ENCODE measurements around the gene KIF3A. TPM values are rescaled to one million over a fixed set of nuclear protein-coding genes. Genes with fewer than 3 reads are reported as not detected.
A peak's percentile ranks its signal among the peaks of the same experiment; 100 is the strongest.
"Not testable (repeated sequence)": the region's sequence is repeated elsewhere in the genome, so short reads cannot be mapped to it uniquely, and the experiment has no call there.

Gene KIF3A
- total RNA-seq, 1 experiment from 2014 or later: 3.1 TPM

DNA sequence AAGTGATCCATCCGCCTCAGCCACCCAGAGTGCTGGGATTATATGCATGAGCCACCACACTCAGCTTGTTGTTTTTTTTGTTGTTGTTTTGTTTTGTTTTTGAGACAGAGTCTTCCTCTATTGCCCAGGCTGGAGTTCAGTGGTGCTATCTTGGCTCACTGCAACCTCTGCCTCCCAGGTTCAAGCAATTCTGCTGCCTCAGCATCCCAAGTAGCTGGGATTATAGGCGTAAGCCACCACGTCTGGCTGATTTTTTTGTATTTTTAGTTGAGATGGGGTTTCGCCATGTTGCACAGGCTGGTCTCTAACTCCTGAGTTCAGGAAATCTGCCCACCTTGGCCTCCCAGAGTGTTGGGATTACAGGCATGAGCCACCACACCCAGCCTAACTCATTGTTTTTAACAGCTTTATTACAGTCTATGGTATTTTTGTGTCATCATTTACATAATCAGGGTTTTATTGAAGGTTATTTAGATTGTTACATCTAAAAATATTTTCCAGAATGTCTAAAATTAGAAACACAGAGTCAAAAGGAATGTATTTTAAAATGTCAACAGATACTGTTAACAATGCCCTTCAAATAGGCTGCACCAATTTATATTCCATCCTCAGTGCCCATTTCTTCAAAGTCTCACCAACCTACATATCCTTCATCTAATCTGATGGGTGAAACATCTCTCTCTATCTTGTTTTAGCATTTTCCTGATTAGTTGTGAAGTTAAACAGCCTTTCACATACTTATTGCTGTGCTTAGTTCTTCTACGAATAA is 18.6 kb downstream of the KIF3A start:
- no peak for DNase-seq (ENCODE audit: low spot score)

DNA sequence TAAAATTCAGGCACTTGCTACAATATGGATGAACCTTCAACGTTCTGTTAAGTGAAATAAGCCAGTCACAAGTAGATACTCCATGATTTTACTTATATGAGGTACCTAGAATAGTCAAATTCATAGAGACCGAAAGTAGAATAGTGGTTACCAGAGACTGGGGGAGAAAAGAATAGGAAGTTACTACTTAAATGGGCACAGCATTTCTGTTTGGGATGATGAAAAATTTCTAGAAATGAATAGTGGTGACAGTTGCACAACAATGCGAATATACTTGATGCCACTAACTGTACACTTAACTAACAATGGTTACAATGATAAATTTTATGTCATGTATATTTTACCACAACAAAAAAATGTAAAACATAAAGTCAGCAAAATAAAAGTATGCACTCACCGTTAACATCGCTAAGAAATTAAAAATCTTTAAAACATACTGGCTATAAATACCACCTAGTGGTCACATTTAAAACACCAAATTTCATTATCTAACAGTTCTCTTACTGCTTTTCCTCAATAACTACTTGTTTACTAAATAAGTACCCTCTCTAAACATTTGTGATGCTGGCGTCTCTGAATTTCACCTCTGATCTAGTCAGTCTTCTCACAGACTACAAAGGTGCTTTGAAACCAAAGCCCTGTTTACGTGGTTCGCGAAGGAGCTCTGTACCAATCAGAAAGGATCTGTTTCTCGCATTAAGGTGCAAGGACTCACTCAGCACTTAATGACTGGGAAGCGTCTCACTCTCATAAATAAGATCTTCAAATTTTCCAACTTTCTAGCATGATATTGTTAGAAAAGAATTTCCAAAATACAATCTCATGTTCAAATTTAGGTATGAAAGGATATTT is 22.7 kb downstream of the KIF3A start:
- DNase-seq (ENCODE audit: low spot score): peak; percentile 28

- DNase-seq (ENCODE audit: low spot score): no peak
These were observed 28.7 kb downstream of the KIF3A start for GRCh38 chr5:132708645-132709044.

DNA sequence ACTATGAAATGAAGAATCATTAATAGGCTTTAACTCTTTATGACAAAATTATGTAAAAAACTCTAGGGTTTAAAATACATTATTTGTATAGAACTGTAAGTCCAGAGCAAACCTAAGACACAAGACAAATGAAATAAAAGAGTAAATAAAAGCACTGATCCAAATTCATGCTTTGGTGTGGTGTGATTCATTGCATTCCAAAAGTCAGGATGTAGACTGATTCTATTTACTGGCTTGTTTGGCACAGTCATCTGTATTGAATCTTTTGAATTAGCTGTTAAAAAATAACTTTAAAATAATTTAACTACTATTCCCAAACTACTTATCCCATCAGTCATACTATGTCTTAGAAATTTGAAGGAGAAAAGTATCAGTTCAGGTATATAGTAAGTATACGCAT is 32.5 kb downstream of the KIF3A start:
- DNase-seq (ENCODE audit: low spot score): no peak

DNA sequence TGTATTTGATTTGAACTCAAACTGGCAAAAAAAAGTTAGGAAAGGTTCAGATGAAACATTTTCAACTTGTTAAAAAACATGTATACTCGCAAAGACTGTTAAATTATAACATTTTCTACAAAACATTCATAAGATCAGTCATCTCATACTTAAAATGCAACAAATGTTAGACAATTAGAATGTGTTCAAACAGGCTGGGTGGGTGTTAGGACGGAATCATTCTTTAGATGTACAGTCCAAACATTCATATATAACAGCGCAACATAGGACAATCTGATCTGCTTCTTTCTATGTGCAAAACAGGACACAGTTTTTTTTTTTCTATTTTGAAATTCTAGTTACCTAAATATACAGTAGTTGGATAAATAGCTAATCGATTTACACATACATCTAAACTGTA is 41.4 kb downstream of the KIF3A start:
- no peak for DNase-seq (ENCODE audit: low spot score)

DNA sequence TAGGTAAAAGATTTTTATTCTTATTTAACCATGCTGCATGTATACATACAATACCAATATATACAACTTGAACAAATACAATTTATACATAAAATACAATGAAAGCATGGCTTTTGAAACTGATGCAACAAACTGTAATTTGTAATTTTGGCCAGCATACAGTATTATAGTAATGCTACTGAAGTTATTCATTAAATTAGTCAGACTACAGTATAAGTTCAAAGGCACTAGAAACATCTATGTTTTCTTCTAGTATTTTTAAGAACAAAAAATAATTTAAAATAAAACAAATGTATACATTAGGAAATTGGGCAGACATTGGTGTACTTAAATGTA is 44.7 kb downstream of the KIF3A start:
- DNase-seq (ENCODE audit: low spot score): no peak

- not testable (repeated sequence) for DNase-seq (ENCODE audit: low spot score)
These were observed 45.4 kb downstream of the KIF3A start for GRCh38 chr5:132691755-132692631.

DNA sequence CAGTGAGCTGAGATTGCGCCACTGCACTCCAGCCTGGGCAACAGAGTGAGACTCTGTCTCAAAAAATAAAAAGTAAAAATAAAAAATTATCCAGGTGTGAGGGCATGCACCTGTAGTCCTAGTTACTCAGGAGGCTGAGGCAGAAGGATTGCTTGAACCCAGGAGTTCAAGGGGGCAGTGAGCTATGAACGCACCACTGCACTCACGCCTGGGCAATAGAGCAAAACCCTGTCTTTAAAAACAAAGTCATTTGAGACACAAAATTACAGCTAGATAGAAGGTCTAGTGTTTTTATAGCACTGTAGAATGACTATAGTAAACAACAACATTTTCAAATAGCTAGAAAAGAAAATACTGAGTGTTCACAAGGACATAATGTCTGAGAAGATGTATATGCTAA is 47.2 kb downstream of the KIF3A start:
- DNase-seq (ENCODE audit: low spot score): no peak

GRCh38 chr5:132689513-132689912 is 47.8 kb downstream of the KIF3A start:
- no peak for DNase-seq (ENCODE audit: low spot score)

DNA sequence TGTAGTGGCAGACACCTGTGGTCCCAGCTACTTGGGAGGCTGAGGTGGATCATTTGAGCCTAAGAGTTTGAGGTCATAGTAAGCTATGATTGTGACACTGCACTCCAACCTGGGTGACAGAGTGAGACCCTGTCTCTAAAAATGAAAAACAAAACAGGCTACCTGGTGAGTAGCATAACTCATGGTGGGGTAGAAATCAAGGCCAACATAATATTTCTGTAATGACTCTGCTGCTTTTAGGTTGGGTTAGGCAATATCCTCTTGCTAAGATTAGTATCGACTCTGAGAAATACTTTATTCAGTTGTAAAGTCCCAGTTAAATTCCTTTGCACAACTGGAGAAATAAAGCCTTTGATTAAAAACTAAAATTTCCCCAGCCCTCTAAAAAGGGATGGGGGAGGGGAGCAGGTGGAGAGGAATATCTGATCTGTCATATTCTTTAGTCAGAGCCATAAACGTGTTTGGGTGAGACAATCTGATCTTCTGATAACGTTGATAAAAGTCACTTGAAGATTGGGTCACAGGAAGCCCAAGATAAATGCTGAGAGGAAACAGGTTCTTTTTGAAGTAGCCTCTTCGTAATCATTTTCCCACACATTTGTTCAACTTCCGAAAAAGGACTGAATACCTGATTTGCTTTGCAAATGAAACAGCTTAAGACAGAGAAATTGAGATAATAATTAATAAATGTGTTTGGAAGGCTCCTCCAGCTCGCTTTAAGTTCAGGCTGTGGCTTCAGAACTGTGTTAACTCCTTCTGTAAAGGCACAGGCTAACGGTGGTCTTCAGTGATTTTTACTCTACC is 48.6 kb downstream of the KIF3A start:
- no peak for DNase-seq (ENCODE audit: low spot score)

GRCh38 chr5:132687995-132688394 is 49.4 kb downstream of the KIF3A start:
- DNase-seq (ENCODE audit: low spot score): no peak

DNA sequence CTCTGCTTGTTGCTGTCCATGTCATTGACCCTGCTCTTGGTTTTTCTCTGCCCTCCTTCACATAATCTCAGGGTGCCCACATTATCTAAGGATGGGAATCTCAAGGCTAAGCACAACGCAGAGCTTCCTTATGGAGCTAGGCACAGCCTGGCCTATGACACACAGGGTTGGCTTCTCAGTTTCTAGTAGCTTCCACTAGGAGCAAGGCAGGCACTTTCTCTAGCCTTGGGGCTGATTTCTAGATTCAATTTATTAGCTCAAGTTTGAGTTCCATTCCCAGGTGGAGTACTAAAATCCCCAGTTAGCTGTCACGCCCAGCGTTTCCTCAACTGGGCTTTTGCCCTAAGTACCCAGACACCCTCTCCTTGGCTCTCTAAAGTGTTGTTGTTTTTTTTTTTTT is 51.2 kb downstream of the KIF3A start:
- DNase-seq (ENCODE audit: low spot score): no peak

- DNase-seq (ENCODE audit: low spot score): no peak
These were observed 52.2 kb downstream of the KIF3A start for GRCh38 chr5:132684922-132685720.

DNA sequence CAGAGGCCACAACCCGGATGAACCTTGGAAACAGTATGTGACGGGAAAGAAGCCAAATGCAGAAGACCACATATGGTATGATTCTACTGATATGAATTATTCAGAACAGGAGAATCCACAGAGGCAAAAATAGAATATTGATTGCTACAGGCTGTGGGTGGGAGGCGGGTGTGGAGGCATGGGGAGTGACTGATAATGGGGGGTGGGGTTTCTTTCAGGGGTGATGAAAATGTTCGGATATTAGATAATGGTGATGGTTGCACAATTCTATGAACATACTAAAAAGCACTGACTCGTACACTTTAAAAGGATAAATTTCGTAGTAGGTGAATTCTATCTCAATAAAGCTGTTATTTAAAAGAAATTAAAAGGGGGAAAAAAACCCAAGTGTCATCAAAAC is 52.9 kb downstream of the KIF3A start:
- DNase-seq (ENCODE audit: low spot score): no peak

- DNase-seq (ENCODE audit: low spot score): no peak
These were observed 55.4 kb downstream of the KIF3A start for GRCh38 chr5:132681983-132682382.

- no peak for DNase-seq (ENCODE audit: low spot score)
These were observed 55.9 kb downstream of the KIF3A start for GRCh38 chr5:132681476-132681831.

GRCh38 chr5:132680780-132681475 is 56.4 kb downstream of the KIF3A start:
- no peak for DNase-seq (ENCODE audit: low spot score)

GRCh38 chr5:132679717-132680380 is 57.5 kb downstream of the KIF3A start:
- DNase-seq (ENCODE audit: low spot score): no peak

DNA sequence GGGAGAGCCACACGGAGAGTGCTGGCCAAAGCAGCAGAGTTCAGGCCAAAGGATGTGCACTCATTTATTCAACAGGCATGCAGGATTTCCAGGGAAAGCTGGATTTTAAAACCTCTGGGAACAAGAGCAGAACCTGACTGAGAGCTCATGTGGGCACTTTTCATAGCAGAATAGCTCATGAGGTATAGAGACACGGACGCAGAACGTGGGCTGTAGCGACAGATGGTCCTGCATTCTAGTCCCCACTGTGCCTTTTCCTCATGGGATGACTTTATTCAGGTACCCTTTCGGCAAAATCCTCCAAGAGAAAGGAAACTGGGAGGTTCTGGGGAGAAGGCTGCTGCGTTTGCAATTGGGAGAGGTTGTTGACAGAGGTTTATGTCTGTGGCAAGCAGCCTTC is 58.2 kb downstream of the KIF3A start:
- DNase-seq (ENCODE audit: low spot score): no peak

All from HT-29 (cell line).